ENCODE data around the gene IFI44L.
A peak's percentile ranks its signal among the peaks of the same experiment; 100 is the strongest.

Gene IFI44L

DNA sequence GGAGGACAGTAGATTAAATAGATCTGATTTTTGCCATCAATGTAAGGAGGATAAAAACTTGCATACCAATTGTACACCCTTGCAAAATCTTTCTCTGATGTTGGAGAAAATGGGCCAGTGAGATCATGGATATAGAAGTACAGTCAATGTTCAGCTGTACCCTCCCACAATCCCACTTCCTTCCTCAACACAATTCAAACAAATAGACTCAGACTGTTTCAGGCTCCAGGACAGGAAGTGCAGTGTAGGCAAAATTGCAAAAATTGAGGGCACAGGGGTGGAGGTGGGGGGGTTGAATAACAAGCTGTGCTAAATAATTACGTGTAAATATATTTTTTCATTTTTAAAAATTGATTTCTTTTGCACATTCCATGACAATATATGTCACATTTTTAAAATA is 25.5 kb downstream of the IFI44L start:
- no peak for DNase-seq

DNA sequence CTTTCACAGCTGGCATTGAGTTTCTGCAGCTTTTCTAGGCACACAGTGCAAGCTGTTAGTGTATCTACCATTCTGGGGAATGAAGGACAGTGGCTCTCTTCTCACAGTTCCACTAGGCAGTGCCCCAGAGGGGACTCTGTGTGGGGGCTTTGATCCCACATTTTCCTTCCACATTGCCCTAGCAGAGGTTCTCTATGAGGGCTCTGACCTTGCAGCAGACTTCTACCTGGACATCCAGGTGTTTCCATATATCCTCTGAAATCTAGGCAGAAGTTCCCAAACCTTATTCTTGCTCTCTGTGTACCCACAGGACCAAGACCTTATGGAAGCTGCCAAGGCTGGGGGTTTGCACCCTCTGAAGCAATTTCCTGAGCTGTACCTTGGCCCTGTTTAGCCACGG is 27.0 kb downstream of the IFI44L start:
- no peak for DNase-seq

DNA sequence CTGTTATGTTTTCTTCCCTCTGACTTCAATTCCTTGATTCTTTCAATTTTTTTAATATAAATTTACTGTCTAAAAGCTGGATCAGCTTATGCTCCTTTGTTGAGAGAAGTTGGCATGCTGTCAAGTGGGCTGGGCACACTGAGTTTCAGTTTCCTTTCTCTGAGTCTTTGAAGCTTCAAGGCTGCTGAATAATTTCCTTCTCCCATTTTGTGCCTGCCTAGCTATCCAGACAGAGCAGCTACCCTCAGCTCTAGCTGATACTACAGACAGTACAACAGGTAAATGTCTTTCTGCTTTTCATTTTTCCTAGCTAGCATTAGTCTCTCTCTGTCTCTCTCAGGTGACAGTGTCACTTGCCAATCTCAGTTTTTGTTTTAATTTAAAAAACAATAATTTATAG is 29.4 kb downstream of the IFI44L start, which contains the start of gene IFI44:
Gene IFI44, plus strand, starts transcription at position 204 of the 400 bp plus-strand sequence. CDS start 365 bp downstream, outside the sequence.
- DNase-seq = peak; percentile 64

DNA sequence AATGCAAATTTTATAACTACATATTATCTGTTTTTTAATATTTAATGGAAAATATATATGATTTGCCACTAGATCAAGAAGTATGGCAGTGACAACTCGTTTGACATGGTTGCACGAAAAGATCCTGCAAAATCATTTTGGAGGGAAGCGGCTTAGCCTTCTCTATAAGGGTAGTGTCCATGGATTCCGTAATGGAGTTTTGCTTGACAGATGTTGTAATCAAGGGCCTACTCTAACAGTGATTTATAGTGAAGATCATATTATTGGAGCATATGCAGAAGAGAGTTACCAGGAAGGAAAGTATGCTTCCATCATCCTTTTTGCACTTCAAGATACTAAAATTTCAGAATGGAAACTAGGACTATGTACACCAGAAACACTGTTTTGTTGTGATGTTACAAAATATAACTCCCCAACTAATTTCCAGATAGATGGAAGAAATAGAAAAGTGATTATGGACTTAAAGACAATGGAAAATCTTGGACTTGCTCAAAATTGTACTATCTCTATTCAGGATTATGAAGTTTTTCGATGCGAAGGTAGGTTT is 29.9 kb downstream of the IFI44L start:
- no peak for DNase-seq

DNA sequence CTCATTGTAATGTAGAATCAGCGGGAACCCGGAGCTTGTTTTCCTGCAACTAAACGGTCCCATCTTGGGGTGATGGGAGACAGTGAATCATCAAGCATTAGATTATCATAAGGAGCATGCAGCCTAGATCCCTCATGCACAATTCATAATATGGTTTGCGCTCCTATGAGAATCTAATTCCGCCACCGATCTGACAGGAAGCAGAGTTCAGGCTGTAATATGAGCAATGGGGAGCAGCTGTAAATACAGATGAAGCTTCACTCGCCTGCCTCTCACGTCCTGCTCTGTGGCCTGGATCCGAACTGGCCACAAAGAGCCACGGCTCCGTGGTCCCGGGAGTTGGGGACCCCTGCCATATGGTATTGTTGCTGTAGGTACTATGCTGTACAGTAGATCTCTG is 31.0 kb downstream of the IFI44L start:
- DNase-seq = no peak

DNA sequence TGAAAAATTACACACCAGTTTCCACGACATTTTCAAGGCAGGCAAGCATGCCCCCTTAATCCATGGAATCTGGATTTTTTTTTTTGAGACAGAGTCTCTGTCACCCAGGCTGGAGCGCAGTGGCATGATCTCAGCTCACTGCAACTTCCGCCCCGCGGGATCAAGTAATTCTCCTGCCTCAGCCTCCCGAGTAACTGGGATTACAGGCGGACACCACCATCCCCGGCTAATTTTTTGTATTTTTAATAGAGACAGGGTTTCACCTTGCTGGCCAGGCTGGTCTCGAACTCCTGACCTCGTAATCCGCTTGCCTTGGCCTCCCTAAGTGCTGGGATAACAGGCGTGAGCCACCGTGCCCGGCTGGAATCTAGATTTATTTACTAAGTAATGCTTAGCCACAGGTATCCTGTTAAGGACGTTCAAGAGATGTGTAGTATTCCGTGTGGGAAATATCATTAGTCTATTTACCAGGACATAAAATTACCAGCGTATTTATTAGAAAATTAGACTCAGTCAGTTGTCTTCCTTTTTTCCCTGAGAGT is 31.8 kb downstream of the IFI44L start:
- DNase-seq = no peak

DNA sequence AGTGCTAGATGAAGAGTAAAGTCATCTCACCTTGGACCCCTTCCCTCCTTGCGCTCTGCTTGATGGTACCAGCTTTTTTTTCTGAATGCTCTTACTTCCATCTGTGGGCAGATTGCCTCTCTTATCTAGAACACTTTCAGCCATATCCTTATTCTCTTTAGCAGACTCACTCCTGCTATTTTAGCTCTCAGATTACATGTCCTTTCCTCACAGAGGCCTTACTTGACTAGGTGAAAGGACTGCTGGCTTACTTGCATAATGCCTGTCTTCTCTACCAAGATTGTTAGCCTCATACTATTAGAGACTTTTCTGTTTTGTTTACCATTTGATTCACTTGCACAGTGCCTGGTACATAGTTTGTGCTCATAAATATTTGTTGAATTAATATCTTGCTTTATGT is 38.7 kb downstream of the IFI44L start:
- no peak for DNase-seq

DNA sequence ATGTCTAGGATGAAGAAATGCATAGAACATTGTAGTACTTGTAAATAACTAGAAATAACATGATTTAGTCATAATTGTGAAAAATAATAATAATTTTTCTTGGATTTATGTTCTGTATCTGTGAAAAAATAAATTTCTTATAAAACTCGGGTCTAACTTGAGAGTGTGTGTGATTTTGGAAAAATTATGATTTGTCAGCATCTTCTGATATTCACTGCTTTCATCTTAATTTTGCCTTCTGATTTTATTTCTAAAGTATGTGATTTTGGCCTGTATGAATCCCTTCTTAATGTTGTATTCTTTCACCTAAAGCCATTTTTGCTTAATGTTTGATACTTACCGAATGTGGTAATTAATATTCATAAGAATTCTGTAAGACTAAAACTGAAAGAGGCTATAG is 43.7 kb downstream of the IFI44L start:
- no peak for DNase-seq

DNA sequence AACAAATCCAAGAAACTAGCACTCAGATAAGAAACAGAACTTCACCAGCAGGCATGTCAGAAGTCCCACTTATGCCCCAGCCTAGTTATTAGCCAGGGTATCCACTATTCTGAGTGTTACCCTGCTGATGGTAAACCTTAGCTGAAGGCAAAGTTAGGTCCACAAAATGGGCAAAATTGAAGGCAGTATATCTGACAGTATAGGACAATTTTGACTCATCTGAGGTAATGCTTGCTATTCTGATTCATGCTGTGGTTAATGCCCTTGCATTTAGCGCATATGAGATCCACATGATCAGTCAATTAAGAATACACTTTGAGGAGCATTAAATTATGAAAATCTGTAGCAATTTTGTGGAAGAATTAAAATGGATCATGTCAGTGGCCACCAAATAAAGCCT is 44.5 kb downstream of the IFI44L start:
- DNase-seq = no peak

DNA sequence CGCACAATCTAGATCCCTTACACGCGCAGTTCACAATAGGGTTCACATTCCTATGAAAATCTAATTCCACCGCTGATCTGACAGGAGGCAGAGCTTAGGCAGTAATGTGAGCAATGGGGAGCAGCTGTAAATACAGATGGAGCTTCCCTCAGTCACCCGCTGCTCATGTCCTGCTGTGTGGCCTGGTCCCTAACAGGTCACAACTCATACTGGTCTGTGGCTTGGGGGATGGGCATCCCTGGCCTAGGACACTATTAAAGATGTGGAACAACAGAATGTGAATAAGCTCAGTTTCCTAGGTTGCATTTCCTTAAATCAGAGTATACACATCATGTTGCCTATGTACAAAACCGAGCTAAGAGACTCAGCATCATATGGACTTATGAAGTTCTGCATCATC is 45.6 kb downstream of the IFI44L start:
- DNase-seq = no peak

DNA sequence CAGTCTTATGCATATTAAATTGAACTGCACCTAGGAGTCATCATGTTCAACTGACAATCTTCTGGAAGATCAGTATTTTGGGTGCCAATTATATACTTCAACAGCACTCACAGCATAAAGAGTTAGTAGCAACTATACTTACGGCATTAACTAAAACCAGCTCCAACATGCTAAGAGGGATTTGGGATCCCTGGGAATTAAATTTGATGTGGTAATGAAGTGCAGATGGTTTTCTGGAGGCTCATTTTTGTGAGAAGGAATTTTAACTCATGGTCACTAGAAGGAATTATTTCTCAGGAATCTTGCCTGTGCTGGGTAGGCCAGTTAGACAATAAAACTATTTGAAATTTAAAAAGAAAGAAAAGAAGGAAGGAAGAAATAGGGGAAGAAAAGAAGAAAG is 47.7 kb downstream of the IFI44L start:
- DNase-seq = no peak

DNA sequence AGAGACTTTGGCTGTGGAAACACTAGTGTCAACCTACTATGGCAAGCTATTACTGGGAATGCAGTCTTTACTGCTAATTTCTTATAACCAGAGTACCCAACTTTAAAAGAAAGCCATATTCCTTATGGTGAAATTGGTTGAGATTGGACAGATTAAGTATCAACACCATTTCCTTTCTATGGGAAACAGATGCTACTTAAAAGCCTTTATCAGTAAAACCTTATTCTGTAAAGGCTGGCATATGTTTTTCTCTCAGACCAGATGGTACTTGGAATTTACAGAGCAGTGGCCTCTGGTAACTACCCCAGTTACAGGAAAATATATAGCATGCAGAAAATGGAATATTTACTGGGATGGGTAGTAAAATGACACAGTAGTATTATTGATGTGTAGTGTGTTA is 48.2 kb downstream of the IFI44L start:
- DNase-seq = no peak

DNA sequence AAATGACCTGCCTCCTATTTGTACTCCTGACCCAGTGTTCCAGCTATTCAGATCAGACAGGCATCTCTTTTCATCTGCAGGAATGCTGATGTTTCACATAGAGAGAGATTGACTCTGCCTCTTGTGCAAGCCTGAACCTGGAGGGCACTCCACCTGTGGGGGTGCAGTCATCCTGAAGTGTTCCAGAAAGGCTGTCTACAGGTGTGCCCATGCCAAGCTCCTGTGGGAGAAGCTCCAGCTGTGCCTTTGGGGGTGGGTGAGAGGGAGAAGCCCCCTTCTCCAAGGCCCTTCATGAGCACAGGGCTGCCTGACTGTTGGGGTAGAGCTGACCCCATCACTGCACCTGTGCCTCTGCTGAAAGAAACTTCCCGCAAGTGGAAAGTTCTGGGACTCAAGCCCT is 52.2 kb downstream of the IFI44L start:
- no peak for DNase-seq

DNA sequence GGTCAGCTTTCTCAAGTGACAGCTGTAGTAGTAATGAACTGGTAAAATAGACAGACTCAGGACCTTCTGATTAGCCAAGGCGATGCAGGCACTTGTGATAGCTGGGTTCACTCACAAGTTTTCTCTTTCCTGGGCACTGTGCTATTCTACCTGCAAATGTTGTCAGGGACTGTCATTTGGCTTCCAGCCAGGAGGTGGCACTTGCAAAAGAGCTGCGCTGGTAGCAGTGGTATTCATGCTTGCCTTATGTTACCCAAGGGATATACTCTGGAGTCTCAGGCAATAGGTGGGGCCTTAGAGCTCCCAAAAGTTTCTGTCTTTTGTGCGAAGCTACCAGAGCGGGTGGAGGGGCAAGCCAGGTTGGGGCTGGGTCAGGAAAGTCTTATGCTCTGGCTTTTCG is 52.9 kb downstream of the IFI44L start:
- no peak for DNase-seq

DNA sequence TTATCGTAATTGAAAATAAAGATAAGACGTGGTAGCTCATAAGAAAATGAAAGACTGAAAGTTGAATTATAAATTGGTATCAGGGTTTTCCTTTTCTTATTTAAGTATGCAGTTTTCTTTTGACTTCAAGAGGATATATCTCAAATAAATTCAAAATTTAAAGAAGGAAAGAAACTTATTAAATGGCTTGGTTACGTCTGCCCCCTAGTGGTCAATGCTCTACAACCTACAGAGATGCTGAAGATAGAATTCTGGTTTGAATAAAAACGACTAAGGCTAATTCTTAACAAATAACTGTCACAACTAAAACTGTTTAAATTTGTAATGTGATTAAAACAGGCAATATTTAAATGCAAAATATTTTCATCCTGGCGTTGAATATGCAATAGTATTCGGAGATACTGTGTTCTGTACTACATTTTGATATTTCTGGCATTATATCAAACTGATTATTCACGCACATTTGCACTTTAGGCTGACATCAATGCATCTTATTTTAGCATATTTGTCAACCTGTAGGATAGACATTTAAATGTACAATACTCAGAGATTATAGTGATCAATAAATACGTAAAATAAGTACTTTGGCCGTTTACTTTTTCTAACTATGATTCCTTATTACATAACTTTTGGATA is 56.2 kb downstream of the IFI44L start:
- DNase-seq = peak; percentile 59

DNA sequence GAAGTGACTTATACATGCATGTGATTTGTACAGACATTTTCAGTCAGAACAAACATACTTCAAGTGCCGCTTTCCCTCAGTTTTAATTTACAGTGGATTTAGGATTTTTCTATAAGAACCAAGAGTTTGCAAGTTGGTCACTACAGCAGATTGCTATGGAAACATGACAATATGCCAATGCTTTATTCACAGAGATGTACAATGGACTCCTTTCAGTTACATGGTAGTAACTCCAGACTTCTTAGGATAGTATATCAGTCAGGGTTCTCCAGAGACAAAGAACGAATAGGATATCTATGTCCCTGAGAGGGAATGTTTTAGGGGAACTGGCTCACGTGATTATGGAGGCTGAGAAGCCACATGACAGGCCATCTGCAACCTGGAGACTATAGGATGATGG is 56.7 kb downstream of the IFI44L start:
- no peak for DNase-seq

DNA sequence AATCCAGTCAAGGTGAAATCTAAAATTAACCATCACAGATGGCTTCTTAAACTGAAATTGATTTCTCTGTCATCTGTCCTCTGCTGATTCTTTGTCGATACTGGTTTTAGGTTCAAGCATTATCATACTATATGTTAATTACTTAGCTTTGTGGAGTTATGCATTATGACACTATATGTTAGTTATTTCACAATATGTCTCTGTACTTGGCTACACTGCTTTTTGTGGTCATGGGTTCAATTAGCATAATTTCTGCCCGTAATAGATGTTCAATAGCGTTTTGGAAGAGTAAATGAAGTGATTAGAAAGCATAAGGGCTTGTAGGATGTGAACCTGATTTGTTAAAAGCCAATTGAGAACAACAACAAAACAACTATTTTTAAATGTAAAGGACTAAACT is 57.5 kb downstream of the IFI44L start:
- DNase-seq = no peak

DNA sequence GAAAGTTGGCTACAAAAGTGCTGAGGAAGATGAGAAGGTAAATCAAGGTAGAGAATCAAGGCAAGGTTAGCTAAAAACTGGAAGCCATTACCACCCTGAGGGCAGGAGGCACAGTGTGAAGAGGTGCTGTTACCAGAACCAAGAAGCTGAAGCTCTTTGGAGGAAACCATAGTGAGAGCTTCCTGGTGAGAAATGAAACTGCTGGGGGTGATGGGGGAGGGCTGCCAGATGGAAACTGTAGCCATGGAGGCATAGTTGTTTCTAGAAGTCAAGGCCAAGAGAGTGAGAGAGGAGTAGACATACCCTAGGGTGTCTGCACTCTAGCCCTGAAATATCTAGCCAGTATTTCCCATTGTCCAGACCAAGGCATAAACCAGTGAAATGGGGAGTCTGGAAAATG is 58.1 kb downstream of the IFI44L start:
- no peak for DNase-seq

DNA sequence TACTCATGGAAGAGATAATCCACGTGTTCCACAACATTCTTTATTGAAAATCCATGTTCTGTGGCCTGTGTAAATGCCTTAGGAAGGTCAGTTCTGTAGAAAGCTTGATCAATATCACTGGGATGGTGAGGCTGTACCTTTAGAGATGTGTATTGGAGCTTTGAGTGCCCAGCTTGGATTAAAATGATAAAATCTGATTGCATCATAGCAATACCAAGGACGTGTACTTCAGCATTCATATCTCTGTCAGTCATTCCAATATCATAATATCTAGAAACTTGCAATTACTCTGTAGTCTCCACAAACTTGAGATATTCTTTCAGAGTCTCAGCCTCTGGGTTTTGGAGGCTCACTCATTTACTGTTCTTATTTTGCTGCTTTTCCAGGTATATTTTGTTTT is 61.0 kb downstream of the IFI44L start:
- DNase-seq = no peak

DNA sequence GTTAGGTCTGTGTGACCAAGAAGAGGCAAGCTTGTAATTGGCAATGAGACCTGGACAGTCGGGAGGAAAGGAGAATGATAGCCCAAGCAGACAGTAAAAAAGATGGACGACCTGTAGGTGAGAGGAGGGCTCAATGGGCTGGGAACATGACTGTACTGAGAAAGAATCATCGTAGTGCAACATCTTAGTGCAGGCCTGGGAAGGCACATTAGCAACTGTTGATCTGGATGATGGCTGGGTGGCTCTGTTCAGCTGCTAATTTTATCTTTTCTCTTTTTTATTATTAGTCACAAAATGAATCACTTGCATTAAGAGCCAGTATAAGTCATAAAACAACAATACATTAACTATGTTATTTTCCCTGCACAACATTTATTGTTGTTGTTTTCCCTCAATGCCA is 62.2 kb downstream of the IFI44L start:
- no peak for DNase-seq

DNA sequence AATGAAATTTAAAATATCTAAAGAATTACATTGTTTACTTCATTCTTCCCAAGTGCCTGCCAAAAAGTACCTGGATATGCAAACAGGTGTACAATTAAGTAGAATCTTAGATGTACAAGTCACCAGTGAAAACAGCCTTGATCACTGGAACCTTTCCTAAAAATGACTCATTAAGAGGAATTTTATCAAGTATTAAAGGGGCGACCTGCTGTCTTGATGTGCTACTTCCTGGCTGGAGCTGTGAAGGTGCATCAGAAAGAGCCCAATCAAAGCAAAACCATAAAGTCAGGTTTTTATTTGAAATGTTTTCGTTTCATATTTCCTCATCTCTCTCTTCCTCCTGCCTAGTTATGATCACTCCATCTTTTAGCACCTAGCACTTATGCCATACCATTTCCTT is 62.8 kb downstream of the IFI44L start:
- no peak for DNase-seq

DNA sequence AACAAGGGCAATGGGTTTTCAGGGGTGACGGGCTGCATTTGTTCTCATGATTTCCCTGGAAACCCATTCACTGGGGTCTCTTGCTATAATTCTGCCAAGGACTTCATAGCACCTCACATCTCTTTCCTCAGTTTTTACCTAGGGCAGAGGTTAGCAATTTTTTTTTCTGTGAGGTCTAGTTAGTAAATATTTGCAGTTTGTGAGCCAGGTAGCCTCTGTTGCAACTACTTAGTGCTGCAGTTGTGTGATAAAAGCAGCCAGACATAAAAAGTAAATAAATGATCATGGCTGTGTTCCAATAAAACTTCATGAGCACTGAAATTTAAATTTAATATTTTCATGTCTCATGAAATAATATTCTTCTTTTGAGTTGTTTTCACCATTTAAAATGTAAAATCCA is 67.1 kb downstream of the IFI44L start:
- no peak for DNase-seq

DNA sequence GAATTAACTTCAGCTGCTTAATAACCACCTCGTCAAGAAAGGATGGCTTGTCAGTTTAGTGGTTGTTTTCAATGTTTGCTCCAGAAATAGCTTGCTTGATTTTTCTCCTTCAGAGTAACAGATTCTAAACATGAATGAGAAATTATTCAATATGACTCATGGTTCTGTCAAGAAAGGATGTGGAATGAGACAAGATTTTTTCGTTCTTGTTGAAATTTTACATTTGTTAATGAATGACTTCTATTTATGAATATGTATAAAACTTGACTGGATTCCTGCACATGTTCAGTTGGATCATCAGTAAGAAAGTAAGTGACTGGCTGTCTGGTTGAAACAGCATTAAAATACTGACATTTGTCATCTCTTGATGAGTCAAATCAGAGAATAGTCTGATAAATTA is 67.7 kb downstream of the IFI44L start:
- peak; percentile 67 for DNase-seq

DNA sequence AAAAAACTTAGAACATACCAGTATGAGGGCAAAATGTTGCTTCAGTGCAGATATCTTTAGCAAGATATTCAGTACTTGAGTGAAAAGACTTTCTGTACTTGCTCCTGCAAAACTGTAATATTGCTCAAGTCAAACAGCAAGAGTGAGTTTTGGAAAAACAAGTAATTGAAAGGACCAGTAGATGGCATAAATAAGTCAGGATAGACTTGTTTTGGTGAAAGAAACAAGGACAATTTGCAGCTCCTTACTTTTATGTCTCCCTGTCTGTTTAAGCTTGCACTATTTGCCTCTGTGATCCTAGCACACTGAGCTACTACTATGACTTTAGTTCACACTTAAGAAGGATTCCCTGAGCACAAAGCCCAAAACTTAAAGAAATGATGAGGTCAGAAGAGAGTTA is 68.4 kb downstream of the IFI44L start:
- peak; percentile 81 for DNase-seq

DNA sequence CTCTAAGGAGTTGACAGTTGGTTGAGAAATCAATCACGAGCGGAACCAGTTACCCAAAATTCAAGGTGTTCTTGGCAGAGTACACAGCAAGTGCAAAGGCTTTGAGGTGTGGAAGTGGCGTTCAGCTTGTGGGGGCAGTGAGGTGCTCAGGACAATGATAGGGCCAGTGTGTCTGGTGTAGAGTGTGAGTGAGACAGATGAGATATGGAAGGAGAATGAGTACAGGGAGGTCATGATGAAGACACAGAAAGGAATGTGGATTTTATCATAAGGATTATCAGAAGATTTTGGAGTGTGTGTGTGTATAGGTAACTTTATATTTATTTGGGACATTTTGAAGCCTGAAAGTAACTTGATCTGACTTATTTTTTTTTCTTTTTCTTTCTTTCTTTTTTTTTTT is 70.3 kb downstream of the IFI44L start:
- no peak for DNase-seq

Measured in HCEC 1CT (cell line).